K562 (cell line): Measurements from ENCODE around the gene MARK3. TPM values are rescaled to one million over a fixed set of nuclear protein-coding genes. Genes with fewer than 3 reads are reported as not detected.
A peak's percentile ranks its signal among the peaks of the same experiment; 100 is the strongest.

Experiments used
- ATF3 ChIP-seq, 2 experiments: fragments of 450-650 bp in 1 of 2; sonication (generic) in 1 of 2; formaldehyde crosslinking in 1 of 2; IDR thresholded peaks in 1 of 2; conservative IDR thresholded peaks in 1 of 2; 2 replicates each; pipeline versions ENCODE4 v1.6.1 to v1.8.1; 2016 to 2023; ENCODE audit warnings: mild to moderate bottlenecking in 2 of 2, moderate library complexity in 2 of 2, inconsistent platforms in 1 of 2, missing genetic modification reagents in 1 of 2
- BRD4 ChIP-seq: fragments of 200-600 bp; sonication (generic); IDR thresholded peaks from 2 replicates; pipeline ENCODE4 v1.6.1; 2017; ENCODE audit warnings: inconsistent platforms
- CTBP1 ChIP-seq: fragments of 450-650 bp; IDR thresholded peaks from 2 replicates; pipeline ENCODE4 v1.6.1; 2016; ENCODE audit warnings: borderline replicate concordance
- JUN ChIP-seq, 2 experiments: sonication (generic) in 1 of 2; formaldehyde crosslinking in 1 of 2; IDR thresholded peaks; 2 replicates each; pipeline versions ENCODE4 v1.6.1 to v1.8.0; 2012 to 2022; ENCODE audit warnings: borderline replicate concordance in 2 of 2, mild to moderate bottlenecking in 2 of 2, improper control_type of control experiment in 1 of 2, low read depth in 1 of 2, low read length in 1 of 2, missing genetic modification reagents in 1 of 2
- MTA2 ChIP-seq: fragments of 450-650 bp; IDR thresholded peaks from 2 replicates; pipeline ENCODE4 v1.6.1; 2016; ENCODE audit warnings: low read depth
- NFIX ChIP-seq: fragments of 250-450 bp; sonication (Bioruptor Pico); IDR thresholded peaks from 2 replicates; pipeline ENCODE4 v1.4.0; 2020; ENCODE audit warnings: low read depth, mild to moderate bottlenecking, moderate library complexity
- PRPF4 ChIP-seq: fragments of 200-400 bp; formaldehyde crosslinking; IDR thresholded peaks from one replicate; pipeline ENCODE4 v1.6.1; 2017; ENCODE audit warnings: low read length, low read depth, mild to moderate bottlenecking; ENCODE audit not compliant: insufficient read depth, poor library complexity, severe bottlenecking
- PYGO2 ChIP-seq: fragments of 450-650 bp; IDR thresholded peaks from 2 replicates; pipeline ENCODE4 v1.6.1; 2016; ENCODE audit warnings: mild to moderate bottlenecking, missing genetic modification characterization, moderate library complexity, missing compliant biosample characterization
- RB1 ChIP-seq: fragments of 450-650 bp; IDR thresholded peaks from 2 replicates; pipeline ENCODE4 v1.6.1; 2017; ENCODE audit warnings: low read depth, mild to moderate bottlenecking
- SAFB ChIP-seq: fragments of 200-400 bp; formaldehyde crosslinking; IDR thresholded peaks from 2 replicates; pipeline ENCODE4 v1.6.1; 2017; ENCODE audit warnings: low read depth, low read length, borderline replicate concordance
- SFPQ ChIP-seq: fragments of 200-400 bp; formaldehyde crosslinking; IDR thresholded peaks from 2 replicates; pipeline ENCODE4 v1.6.1; 2017; ENCODE audit warnings: mild to moderate bottlenecking, low read depth, low read length, moderate library complexity
- SOX6 ChIP-seq: fragments of 450-650 bp; IDR thresholded peaks from 2 replicates; pipeline ENCODE4 v1.6.1; 2014; ENCODE audit warnings: mild to moderate bottlenecking
- SP2 ChIP-seq: IDR thresholded peaks from 2 replicates; pipeline ENCODE4 v1.6.1; 2011; ENCODE audit warnings: mild to moderate bottlenecking, low read depth, low read length, moderate library complexity; ENCODE audit not compliant: poor library complexity, severe bottlenecking; ENCODE audit errors: extremely low read depth
- TAF1 ChIP-seq: IDR thresholded peaks from 2 replicates; pipeline ENCODE4 v1.6.1; 2011; ENCODE audit warnings: mild to moderate bottlenecking, low read length, moderate library complexity; ENCODE audit not compliant: insufficient read depth, control insufficient read depth, severe bottlenecking; ENCODE audit errors: extremely low read depth
- ZFP36 ChIP-seq: fragments of 150-350 bp; IDR thresholded peaks from 2 replicates; pipeline ENCODE4 v1.6.1; 2018; ENCODE audit warnings: low read length, low read depth; ENCODE audit not compliant: partially characterized antibody
- polyA plus RNA-seq, 8 experiments: library from polyadenylated mRNA; depleted of rRNA in 4 of 8; stranded (reverse) in 5 of 8; unstranded in 3 of 8; fragments of >200 nt; fragmentation: Nextera tagmentation in 2 of 8; fragmentation: Illumina TruSeq in 1 of 8; extraction: Ambion mirVana in 2 of 8; extraction: Trizol in 1 of 8; gene quantifications; 2 replicates each; pipeline versions ENCODE4 v1.2.1 to v1.2.3, GENCODE V29; 2011 to 2014; ENCODE audit warnings: inconsistent platforms in 1 of 8, missing spikeins in 1 of 8
- total RNA-seq, 7 experiments: library from RNA; depleted of rRNA in 6 of 7; stranded (reverse); fragments of >200 nt in 6 of 7; fragmentation: Illumina TruSeq in 2 of 7; extraction: Trizol in 2 of 7; gene quantifications; 2 replicates each; pipeline versions ENCODE4 v1.2.1 to v1.2.3, GENCODE V29; 2011 to 2021; ENCODE audit warnings: low replicate concordance in 1 of 7
- TF ChIP-seq, protein P1 (sequence below): fragments of 450-650 bp; IDR thresholded peaks from 2 replicates; pipeline ENCODE4 v1.6.1; 2017; ENCODE audit warnings: antibody characterized with exemption
- TF ChIP-seq, protein P2 (sequence below): fragments of 250-450 bp; sonication (Bioruptor Pico); IDR thresholded peaks from 2 replicates; pipeline ENCODE4 v1.5.0; 2021
- TF ChIP-seq, protein P3 (sequence below): sonication (generic); formaldehyde crosslinking; IDR thresholded peaks from 2 replicates; pipeline ENCODE4 v1.8.0; 2022; ENCODE audit warnings: mild to moderate bottlenecking, missing genetic modification reagents

MARK3 gene
- total and polyA plus RNA-seq, 9 of the 15 experiments (the other 6 are each of a cell fraction or from before 2014, with no cell fraction given): 10.1 to 68.7 (median 56.3) TPM

DNA sequence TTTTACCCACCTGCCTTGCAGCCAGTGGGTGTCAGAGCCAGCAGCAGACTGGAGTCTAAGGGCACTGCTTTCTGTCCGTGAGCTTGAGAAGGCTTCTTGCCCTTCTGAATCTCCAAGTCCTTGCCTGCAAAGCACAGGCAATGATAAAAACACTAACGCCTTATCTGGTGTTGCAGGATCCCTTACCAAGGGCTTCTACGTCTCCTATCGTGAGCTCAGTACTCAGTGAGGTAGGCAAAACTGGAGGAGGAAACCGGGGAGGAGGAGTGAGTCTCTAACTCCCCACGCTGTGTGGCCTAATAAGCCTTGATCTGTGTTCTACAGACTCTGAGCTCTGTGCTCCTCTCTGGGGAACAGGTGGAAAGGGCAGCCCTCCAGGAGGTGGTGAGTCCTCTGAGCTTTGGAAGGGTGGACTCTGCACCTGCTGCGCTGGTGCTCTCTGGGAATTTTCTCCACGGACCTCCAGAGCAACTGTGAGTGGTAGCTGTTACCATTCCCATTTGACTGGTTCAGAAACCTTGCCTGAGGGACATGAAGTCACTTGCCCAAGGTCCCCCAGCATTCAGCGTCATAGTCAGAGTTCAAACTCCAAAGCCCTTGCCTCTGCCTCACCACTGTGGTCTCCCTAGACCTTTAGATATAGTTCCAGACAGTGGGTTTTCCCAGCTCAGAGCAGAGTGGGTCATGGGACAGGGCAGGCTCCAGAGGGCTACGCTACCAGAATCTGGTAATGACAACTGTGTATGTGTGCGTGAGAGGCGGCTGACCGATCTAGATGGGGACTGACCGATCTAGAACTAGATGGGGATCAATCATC, 7.0 kb upstream of the MARK3 start (continued):
- peak; percentile 39; the same call in 1 of the 2 replicates for TF ChIP-seq ATF3 (IDR thresholded peaks at IDR 0.05)
- no peak for TF ChIP-seq ATF3 (CRISPR knock-in tag; conservative IDR thresholded peaks at IDR 0.05)
- peak; percentile 76; the same call in 1 of the 2 replicates for TF ChIP-seq CTBP1
- TF ChIP-seq, protein P1, sequence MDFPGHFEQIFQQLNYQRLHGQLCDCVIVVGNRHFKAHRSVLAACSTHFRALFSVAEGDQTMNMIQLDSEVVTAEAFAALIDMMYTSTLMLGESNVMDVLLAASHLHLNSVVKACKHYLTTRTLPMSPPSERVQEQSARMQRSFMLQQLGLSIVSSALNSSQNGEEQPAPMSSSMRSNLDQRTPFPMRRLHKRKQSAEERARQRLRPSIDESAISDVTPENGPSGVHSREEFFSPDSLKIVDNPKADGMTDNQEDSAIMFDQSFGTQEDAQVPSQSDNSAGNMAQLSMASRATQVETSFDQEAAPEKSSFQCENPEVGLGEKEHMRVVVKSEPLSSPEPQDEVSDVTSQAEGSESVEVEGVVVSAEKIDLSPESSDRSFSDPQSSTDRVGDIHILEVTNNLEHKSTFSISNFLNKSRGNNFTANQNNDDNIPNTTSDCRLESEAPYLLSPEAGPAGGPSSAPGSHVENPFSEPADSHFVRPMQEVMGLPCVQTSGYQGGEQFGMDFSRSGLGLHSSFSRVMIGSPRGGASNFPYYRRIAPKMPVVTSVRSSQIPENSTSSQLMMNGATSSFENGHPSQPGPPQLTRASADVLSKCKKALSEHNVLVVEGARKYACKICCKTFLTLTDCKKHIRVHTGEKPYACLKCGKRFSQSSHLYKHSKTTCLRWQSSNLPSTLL: no peak
- peak; percentile 89 for TF ChIP-seq ZFP36
- TF ChIP-seq SAFB: no peak
- TF ChIP-seq RB1: peak; percentile 54; the same call in 1 of the 2 replicates
- TF ChIP-seq MTA2: peak; percentile 87
- peak; percentile 64; the same call in 1 of the 2 replicates for TF ChIP-seq JUN (IDR thresholded peaks at IDR 0.05; ENCODE audit: borderline replicate concordance, low read depth, low read length)
- TF ChIP-seq JUN (CRISPR knock-in tag; IDR thresholded peaks at IDR 0.05; ENCODE audit: borderline replicate concordance): no peak
- TF ChIP-seq, protein P2, sequence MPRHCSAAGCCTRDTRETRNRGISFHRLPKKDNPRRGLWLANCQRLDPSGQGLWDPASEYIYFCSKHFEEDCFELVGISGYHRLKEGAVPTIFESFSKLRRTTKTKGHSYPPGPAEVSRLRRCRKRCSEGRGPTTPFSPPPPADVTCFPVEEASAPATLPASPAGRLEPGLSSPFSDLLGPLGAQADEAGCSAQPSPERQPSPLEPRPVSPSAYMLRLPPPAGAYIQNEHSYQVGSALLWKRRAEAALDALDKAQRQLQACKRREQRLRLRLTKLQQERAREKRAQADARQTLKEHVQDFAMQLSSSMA (CRISPR knock-in tag): 0 out of 2 replicates have a peak, but pooled peaks have one; percentile 50
- peak; percentile 15; the same call in 1 of the 2 replicates for TF ChIP-seq PYGO2 (tag)
- no peak for TF ChIP-seq BRD4
- no peak for TF ChIP-seq SP2
- TF ChIP-seq NFIX (CRISPR knock-in tag): no peak
- TF ChIP-seq, protein P3, sequence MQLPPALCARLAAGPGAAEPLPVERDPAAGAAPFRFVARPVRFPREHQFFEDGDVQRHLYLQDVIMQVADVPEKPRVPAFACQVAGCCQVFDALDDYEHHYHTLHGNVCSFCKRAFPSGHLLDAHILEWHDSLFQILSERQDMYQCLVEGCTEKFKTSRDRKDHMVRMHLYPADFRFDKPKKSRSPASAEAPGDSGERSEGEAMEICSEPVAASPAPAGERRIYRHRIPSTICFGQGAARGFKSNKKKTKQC (CRISPR knock-in tag): no peak
- peak; percentile 25 for TF ChIP-seq TAF1
- TF ChIP-seq PRPF4: no peak
- TF ChIP-seq SOX6: peak; percentile 82
- TF ChIP-seq SFPQ: no peak
